Heart right ventricle (tissue), 16 donors: ENCODE results near the gene TEKT2. TPM values are rescaled to one million over a fixed set of nuclear protein-coding genes. Genes with fewer than 3 reads are reported as not detected.

Experiments
- ATAC-seq, 8 donors: fragments of 200-7000 bp; cut with Tn5 transposase; one replicate each; pipeline ENCODE4 v1.9.1; 2020; ENCODE audit warnings: mild to moderate bottlenecking in 8 of 8, moderate library complexity in 8 of 8, moderate number of reproducible peaks in 1 of 8
- DNase-seq, 2 donors: peaks; one replicate each; pipeline ENCODE4 v3.0.0-alpha.2; 2020
- H3K27ac ChIP-seq, 10 donors: fragments of 200-600 bp; sonication (generic) in 2 of 10; one replicate each; pipeline versions ENCODE4 v1.5.0 to v1.8.0; 2020 to 2022; ENCODE audit warnings: mild to moderate bottlenecking in 3 of 10
- H3K27me3 ChIP-seq, 7 donors: fragments of 200-600 bp; one replicate each; pipeline ENCODE4 v1.8.0; 2021 to 2022; ENCODE audit warnings: mild to moderate bottlenecking in 2 of 7
- H3K36me3 ChIP-seq, 9 donors: fragments of 200-600 bp; sonication (generic) in 1 of 9; one replicate each; pipeline versions ENCODE4 v1.5.0 to v1.8.0; 2020 to 2022; ENCODE audit warnings: mild to moderate bottlenecking in 2 of 9
- H3K4me1 ChIP-seq, 9 donors: fragments of 200-600 bp; sonication (generic) in 1 of 9; one replicate each; pipeline versions ENCODE4 v1.5.0 to v1.8.0; 2020 to 2022; ENCODE audit warnings: mild to moderate bottlenecking in 4 of 9
- H3K4me3 ChIP-seq, 10 donors: fragments of 200-600 bp; sonication (generic) in 2 of 10; one replicate each; pipeline versions ENCODE4 v1.5.0 to v1.8.0; 2020 to 2022; ENCODE audit warnings: mild to moderate bottlenecking in 7 of 10, moderate library complexity in 2 of 10
- H3K9me3 ChIP-seq, 11 donors: fragments of 200-600 bp in 10 of 11; sonication (generic) in 2 of 11; one replicate each; pipeline versions ENCODE4 v1.5.0 to v1.8.0; 2013 to 2022; ENCODE audit warnings: mild to moderate bottlenecking in 2 of 11, control low read depth in 1 of 11, moderate library complexity in 1 of 11
- WGBS, 2 donors: extraction: QIAGEN DNeasy Blood & Tissue Kit; methylation state at CpG; one replicate each; pipeline ENCODE4 v1.1.7; 2013; ENCODE audit warnings: inconsistent platforms in 1 of 2; 5-methylcytosine and 5-hydroxymethylcytosine counted together
- intact Hi-C, 10 donors: fragments of 100-400 bp; cut with DNase I; formaldehyde crosslinking; loops; one replicate each; pipeline versions ENCODE4 v1.11.1 to v1.14.2; 2022
- polyA plus RNA-seq, 2 donors: library from polyadenylated mRNA; stranded (reverse); fragments of 200-250 nt; gene quantifications; one replicate each; pipeline ENCODE4 v1.2.3, GENCODE V29; 2013
- total RNA-seq, 10 donors: library from RNA; stranded (reverse); fragmentation: NEBNext Ultra II Directional in 3 of 10; extraction: Animal tissue kit (Norgen Biotek cat#: 25700) in 3 of 10; gene quantifications; one replicate each; pipeline versions ENCODE4 v1.2.1 to v1.2.4, GENCODE V29; 2021 to 2023
- TF ChIP-seq, protein P1 (sequence below), 9 donors: fragments of 200-600 bp; sonication (generic) in 2 of 9; IDR thresholded peaks; one replicate each; pipeline versions ENCODE4 v1.5.0 to v1.8.0; 2021 to 2022; ENCODE audit warnings: antibody characterized with exemption in 9 of 9, mild to moderate bottlenecking in 5 of 9, moderate library complexity in 1 of 9
- donor health status: Arrhythmogenic right ventricular cardiomyopathy.
- donor health status: ischemic (EF 13 %, LVEDD 7.1; RV severe dilation, severe dysfunction).
- donor health status: healthy with polysubstance abuse.
- donor health status: DM: no; HTN: yes; CAD: no.
- donor health status: DM: no; HTN: no; CAD: no.
- donor health status: ischemic (EF 25% LVEDD 6.9; RV normal size, moderate dysfunction).
- donor health status: ischemic (EF 25% LVEDD 5.7; RV mildly dilated, moderate dysfunction).
- donor health status: healthy.
- donor health status: DM: yes; HTN: yes; CAD: no.
- donor health status: Ischemic cardiomyopathy.
- donor health status: ischemic (EF 35%, LVEDD 5.7; RV mildly dilated, moderate dysfunction).
- donor health status: nonischemic (EF 11% LVEDD 7.7; RV severe dilation, severe dysfunction).
- donor health status: DM: yes; HTN: yes; CAD: no.
- donor health status: PGD.
- donor health status: ischemic (EF 29% LVEDD 5.4; RV normal size, mild dysfunction).
- donor health status: nonischemic (EF 23%, LVEDD 6.1; RV moderate dilation, normal function).

The TEKT2 gene
- total and polyA plus RNA-seq, 12 donors, result 0.06 TPM; not detected in 11

DNA sequence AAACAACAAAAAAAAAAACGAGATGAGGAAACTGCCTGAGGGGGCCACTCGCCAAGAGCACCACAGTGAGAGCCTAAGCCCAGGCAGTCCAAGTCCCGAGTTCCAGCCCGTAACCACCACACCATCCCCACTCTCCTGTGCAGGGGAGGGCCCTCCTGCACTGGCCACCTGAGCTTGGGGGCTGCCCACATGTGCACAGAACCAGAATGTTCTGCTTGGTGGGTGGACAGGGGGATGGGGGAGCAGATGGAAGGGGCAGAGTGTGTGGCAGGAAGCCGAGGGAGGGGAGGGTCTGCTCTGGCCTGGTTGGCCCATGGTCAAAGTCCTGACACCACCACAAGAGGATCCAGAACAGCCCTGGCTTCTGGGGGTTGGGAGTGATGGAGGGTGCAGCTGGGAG lies 22.4 kb downstream of the TEKT2 start:
- Histone ChIP-seq H3K36me3 (no peaks in the 10 kb centered on the region), H3K27me3 (no peaks in the 10 kb centered on the region), H3K4me3 (no peak overlapping the region), H3K4me1 (peaks cover 0 to 4% (median 0%) of the 10 kb centered on the region in 9 donors), H3K9me3 (no peaks in the 10 kb centered on the region), H3K27ac (no peak overlapping the region)
- intact Hi-C loops, result loop anchor here in 3 of 10 donors (10.0 kb wide), 2 partner anchors 79 to 319 kb away; no protein-coding TSS in a partner anchor
- no peak for DNase-seq
- WGBS, 2 donors, result 42 to 43% methylated on average over 5 of the region's 5 CpGs
- ATAC-seq, result no peak
- TF ChIP-seq, protein P1, sequence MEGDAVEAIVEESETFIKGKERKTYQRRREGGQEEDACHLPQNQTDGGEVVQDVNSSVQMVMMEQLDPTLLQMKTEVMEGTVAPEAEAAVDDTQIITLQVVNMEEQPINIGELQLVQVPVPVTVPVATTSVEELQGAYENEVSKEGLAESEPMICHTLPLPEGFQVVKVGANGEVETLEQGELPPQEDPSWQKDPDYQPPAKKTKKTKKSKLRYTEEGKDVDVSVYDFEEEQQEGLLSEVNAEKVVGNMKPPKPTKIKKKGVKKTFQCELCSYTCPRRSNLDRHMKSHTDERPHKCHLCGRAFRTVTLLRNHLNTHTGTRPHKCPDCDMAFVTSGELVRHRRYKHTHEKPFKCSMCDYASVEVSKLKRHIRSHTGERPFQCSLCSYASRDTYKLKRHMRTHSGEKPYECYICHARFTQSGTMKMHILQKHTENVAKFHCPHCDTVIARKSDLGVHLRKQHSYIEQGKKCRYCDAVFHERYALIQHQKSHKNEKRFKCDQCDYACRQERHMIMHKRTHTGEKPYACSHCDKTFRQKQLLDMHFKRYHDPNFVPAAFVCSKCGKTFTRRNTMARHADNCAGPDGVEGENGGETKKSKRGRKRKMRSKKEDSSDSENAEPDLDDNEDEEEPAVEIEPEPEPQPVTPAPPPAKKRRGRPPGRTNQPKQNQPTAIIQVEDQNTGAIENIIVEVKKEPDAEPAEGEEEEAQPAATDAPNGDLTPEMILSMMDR (IDR thresholded peaks at IDR 0.05), result no peak

DNA sequence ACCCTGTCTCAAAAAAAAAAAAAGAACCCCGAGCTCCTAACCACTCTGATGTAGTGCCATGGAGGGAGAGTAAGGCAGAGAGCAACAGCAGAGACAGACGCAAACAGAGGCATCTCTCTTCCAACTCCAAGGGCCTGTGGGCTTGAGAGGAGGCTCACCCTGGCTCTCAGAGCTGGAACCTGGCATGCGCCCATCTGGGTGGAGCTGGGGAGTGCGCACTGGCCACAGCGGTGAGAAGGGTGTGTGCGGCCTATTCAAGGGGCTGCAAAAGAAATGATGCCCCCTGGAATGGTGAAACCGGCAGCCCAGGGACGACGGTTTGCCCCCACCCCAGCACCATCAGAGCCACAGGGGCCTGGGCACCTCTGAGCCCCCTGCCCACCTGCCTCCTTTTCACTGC lies 23.5 kb downstream of the TEKT2 start:
- H3K4me1 ChIP-seq, result peaks cover 0 to 4% (median 0%) of the 10 kb centered on the region in 9 donors
- no peak overlapping the region for H3K4me3 ChIP-seq
- TF ChIP-seq, protein P1 (IDR thresholded peaks at IDR 0.05), result no peak
- H3K27me3 ChIP-seq, result no peaks in the 10 kb centered on the region
- ATAC-seq (peak in 1 of 8 donors; percentile 11), DNase-seq (no peak)
- H3K27ac ChIP-seq, result no peak overlapping the region
- no peaks in the 10 kb centered on the region for H3K36me3 ChIP-seq
- WGBS, 2 donors, result 88 to 90% methylated on average over 9 of the region's 9 CpGs
- no peaks in the 10 kb centered on the region for H3K9me3 ChIP-seq
- intact Hi-C loops, result loop anchor here in 3 of 10 donors (10.0 kb wide), 2 partner anchors 77 to 317 kb away; no protein-coding TSS in a partner anchor

DNA sequence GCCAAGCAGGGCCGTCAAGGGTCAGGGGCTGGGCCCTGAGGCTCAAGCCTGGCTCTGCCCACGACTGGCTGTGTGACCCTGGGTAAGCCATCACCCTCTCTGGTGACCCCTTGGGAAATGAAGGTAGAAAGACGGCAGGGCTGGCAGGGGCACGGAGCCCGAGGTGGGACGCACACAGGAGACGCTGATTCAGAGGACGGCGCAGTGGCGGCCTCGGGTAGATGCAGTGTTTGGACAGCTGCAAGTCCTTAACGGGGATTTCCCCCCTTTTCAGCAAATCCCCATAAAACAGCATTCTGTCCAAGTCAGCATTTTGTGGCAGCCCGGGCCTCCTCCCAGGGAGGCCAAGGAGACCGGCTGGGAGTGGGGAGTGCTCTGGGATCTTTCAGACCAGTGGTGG lies 24.4 kb downstream of the TEKT2 start:
- intact Hi-C loops, result loop anchor here in 3 of 10 donors (10.0 kb wide), 2 partner anchors 76 to 316 kb away; no protein-coding TSS in a partner anchor
- 82 to 87% methylated on average over 14 of the region's 14 CpGs for WGBS, 2 donors
- no peak overlapping the region for H3K27ac ChIP-seq
- no peak for DNase-seq
- no peaks in the 10 kb centered on the region for H3K36me3 ChIP-seq
- H3K9me3 ChIP-seq, result no peaks in the 10 kb centered on the region
- peaks cover 0 to 4% (median 0%) of the 10 kb centered on the region in 9 donors for H3K4me1 ChIP-seq
- no peak for ATAC-seq
- H3K27me3 ChIP-seq, result no peaks in the 10 kb centered on the region
- TF ChIP-seq, protein P1 (IDR thresholded peaks at IDR 0.05), result no peak
- no peak overlapping the region for H3K4me3 ChIP-seq

DNA sequence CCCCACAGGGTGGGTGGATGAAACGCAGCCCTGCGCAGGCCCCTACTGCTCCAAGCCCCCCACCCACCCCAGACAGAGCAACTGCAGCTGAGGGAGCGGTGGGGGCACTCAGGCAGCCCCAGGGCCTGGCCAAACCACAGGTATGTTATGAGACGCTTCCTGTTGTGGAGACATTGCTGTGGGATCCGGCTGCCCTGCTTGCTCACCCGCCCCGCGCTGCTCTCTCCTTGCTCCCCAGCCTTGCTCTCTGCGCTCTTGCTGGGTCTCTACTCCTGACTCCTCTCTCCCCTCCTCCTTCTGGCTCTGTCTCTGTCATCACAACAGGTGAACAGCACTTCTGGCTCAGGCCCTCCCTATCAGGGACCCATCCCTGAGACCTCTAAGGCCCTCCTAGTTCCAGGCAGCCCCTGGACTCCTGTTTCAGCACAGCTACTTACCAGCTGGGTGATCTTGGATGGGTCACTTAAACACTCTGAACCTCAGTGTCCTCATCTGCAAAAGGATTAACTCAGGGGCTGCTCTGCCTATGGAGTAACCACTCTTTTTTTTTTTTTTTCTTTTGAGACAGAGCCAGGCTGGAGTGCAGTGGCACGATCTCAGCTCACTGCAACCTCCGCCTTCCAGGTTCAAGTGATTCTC lies 25.3 kb downstream of the TEKT2 start:
- no peaks in the 10 kb centered on the region for H3K27me3 ChIP-seq
- no peaks in the 10 kb centered on the region for H3K36me3 ChIP-seq
- DNase-seq (no peak), ATAC-seq (no peak)
- H3K4me3 ChIP-seq, result no peak overlapping the region
- peaks cover 0 to 4% (median 0%) of the 10 kb centered on the region in 9 donors for H3K4me1 ChIP-seq
- H3K27ac ChIP-seq, result no peak overlapping the region
- 82 to 85% methylated on average over 11 of the region's 11 CpGs for WGBS, 2 donors
- TF ChIP-seq, protein P1 (IDR thresholded peaks at IDR 0.05), result no peak
- intact Hi-C loops, result loop anchor here in 3 of 10 donors (10.0 kb wide), 2 partner anchors 76 to 316 kb away; no protein-coding TSS in a partner anchor
- no peaks in the 10 kb centered on the region for H3K9me3 ChIP-seq
